GM12872 (cell line): ENCODE results near the gene COL4A1.

ENCODE experiments used
- CTCF ChIP-seq: IDR thresholded peaks from 3 replicates; pipeline ENCODE4 v1.5.1; 2011; ENCODE audit warnings: low read depth, mild to moderate bottlenecking, low read length, moderate library complexity; ENCODE audit not compliant: insufficient read depth

The COL4A1 gene

GRCh38 chr13:110254751-110255553, 52.0 kb downstream of the COL4A1 start:
- TF ChIP-seq CTCF, result no peak

- no peak for TF ChIP-seq CTCF
Measured at GRCh38 chr13:110254151-110254679, 52.7 kb downstream of the COL4A1 start.

GRCh38 chr13:110251193-110251819, 55.7 kb downstream of the COL4A1 start:
- TF ChIP-seq CTCF, result no peak

- no peak for TF ChIP-seq CTCF
Measured at GRCh38 chr13:110250258-110250891, 56.6 kb downstream of the COL4A1 start.

- TF ChIP-seq CTCF, result no peak
Measured at GRCh38 chr13:110249326-110249725, 57.6 kb downstream of the COL4A1 start.

- TF ChIP-seq CTCF, result no peak
Measured at GRCh38 chr13:110248449-110249143, 58.4 kb downstream of the COL4A1 start.

GRCh38 chr13:110246530-110246929, 60.4 kb downstream of the COL4A1 start:
- TF ChIP-seq CTCF, result no peak
